Naive B cell (primary cell): ENCODE results near the gene CMTM3. TPM values are rescaled to one million over a fixed set of nuclear protein-coding genes. Genes with fewer than 3 reads are reported as not detected.
"Not testable (repeated sequence)": the region's sequence is repeated elsewhere in the genome, so short reads cannot be mapped to it uniquely, and the experiment has no call there.

Experiments
- ATAC-seq, 2 donors: fragments of 150-1000 bp; cut with Tn5 transposase; 2 replicates each; pipeline ENCODE4 v1.10.0; 2021; ENCODE audit warnings: low read depth in 2 of 2, mild to moderate bottlenecking in 2 of 2, moderate library complexity in 2 of 2
- DNase-seq: peaks from one replicate; pipeline ENCODE4 v3.0.0; 2022
- H3K27ac Mint-ChIP-seq, 6 donors: one replicate each; pipeline ENCODE4 v1.8.0; 2020 to 2022; ENCODE audit warnings: mild to moderate bottlenecking in 6 of 6, mixed read lengths in 6 of 6, moderate library complexity in 5 of 6, inconsistent platforms in 2 of 6
- H3K27me3 Mint-ChIP-seq, 3 donors: one replicate each; pipeline ENCODE4 v1.8.0; 2021 to 2022; ENCODE audit warnings: mixed read lengths in 3 of 3, mild to moderate bottlenecking in 1 of 3
- H3K36me3 Mint-ChIP-seq, 2 donors: one replicate each; pipeline ENCODE4 v1.8.0; 2020 to 2022; ENCODE audit warnings: mixed read lengths in 2 of 2, inconsistent platforms in 1 of 2, mild to moderate bottlenecking in 1 of 2
- H3K4me1 Mint-ChIP-seq, 3 donors: one replicate each; pipeline ENCODE4 v1.8.0; 2020 to 2022; ENCODE audit warnings: mixed read lengths in 3 of 3, inconsistent platforms in 1 of 3, mild to moderate bottlenecking in 1 of 3, moderate library complexity in 1 of 3
- H3K4me3 Mint-ChIP-seq, 8 donors: one replicate each; pipeline ENCODE4 v1.8.0; 2020 to 2022; ENCODE audit warnings: mild to moderate bottlenecking in 8 of 8, mixed read lengths in 8 of 8, moderate library complexity in 8 of 8, inconsistent platforms in 2 of 8
- H3K9me3 Mint-ChIP-seq, 7 donors: one replicate each; pipeline ENCODE4 v1.8.0; 2020 to 2022; ENCODE audit warnings: mixed read lengths in 7 of 7, mild to moderate bottlenecking in 5 of 7, inconsistent platforms in 2 of 7, moderate library complexity in 1 of 7
- polyA plus RNA-seq, 6 donors: library from polyadenylated mRNA; unstranded; fragments of 300-500 nt; fragmentation: Illumina TruSeq; gene quantifications; one replicate each; pipeline ENCODE4 v1.2.3, GENCODE V29; 2021; ENCODE audit warnings: low read depth in 6 of 6

The CMTM3 gene
- polyA plus RNA-seq, 6 donors from 2014 or later: 17.0 to 24.3 (median 19.1) TPM

DNA sequence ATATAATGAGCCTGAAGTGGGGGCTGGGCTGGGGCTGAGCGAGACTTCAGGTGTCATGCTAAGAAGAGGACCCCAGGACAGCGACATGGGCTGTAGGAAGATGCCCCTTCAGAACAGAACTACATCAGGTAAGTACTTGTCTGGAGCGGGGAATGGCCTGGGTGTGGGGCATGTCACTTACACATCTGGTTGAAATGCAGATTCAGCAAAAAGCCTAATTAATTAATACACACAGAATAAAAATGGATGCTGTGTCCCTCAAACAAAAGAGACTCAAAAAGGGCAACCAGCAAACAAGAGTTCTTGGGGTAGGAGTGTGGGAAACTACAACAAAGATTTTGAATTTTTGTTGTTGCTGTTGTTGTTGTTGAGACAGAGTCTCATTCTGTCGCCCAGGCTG, 13.5 kb upstream of the CMTM3 start:
- ATAC-seq: no peak
- Mint-ChIP-seq H3K36me3 (no peaks in the 10 kb centered on the region), H3K27ac (peak overlapping the region in 1 of 6 donors; percentile 66), H3K9me3 (peaks cover 0 to 9% (median 3%) of the 10 kb centered on the region in 7 donors), H3K4me1 (peaks cover 28 to 56% (median 43%) of the 10 kb centered on the region in 3 donors), H3K4me3 (no peak overlapping the region), H3K27me3 (peaks cover 9 to 15% (median 12%) of the 10 kb centered on the region in 3 donors)
- DNase-seq: no peak

DNA sequence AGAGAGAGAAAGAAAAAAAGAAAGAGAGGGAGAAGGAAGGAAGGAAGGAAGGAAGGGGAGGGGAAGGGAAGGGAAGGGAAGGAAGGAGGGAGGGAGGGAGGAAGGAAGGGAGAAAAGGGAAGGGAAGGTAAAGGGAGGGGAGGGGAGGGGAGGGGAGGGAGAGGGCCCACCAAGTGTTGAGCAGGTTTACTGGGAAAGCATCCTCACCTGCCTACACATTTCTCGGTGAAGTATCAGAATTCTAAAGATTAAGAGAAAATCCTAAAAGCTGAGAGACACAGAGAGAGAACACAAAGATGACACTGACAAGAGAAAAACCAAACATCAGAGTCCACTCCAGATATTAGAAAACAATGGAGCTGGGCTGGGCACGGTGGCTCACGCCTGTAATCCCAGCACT, 12.3 kb upstream of the CMTM3 start:
- H3K4me1 Mint-ChIP-seq: peaks cover 23 to 46% (median 38%) of the 10 kb centered on the region in 3 donors
- ATAC-seq (no peak), DNase-seq (no peak)
- peaks cover 0 to 9% (median 3%) of the 10 kb centered on the region in 7 donors for H3K9me3 Mint-ChIP-seq
- no peaks in the 10 kb centered on the region for H3K36me3 Mint-ChIP-seq
- H3K27ac Mint-ChIP-seq: peak overlapping the region in 2 of 6 donors; percentile 44 to 54
- H3K4me3 Mint-ChIP-seq: no peak overlapping the region
- H3K27me3 Mint-ChIP-seq: peaks cover 7 to 13% (median 9%) of the 10 kb centered on the region in 3 donors

DNA sequence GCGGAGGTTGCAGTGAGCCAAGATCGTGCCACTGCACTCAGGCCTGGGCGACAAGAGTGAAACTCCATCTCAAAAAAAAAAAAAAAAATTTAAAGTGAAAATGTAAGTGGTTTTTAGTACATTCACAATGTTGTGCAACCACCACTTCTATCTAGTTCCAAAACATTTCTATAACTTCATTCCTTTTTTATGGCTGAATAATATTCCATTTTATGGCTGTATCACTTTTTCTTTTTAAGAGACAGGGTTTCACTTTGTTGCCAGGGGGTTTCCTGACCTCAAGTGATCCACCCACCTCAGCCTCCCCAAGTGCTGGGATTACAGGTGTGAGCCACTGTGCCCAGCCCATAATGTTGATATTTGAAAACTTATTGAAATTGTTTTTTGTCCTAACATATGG, 11.7 kb upstream of the CMTM3 start:
- Mint-ChIP-seq H3K9me3 (peaks cover 0 to 9% (median 3%) of the 10 kb centered on the region in 7 donors), H3K36me3 (no peaks in the 10 kb centered on the region), H3K4me3 (no peak overlapping the region), H3K4me1 (peaks cover 18 to 40% (median 32%) of the 10 kb centered on the region in 3 donors), H3K27ac (peak overlapping the region in 1 of 6 donors; percentile 54), H3K27me3 (peaks cover 1 to 12% (median 9%) of the 10 kb centered on the region in 3 donors)
- ATAC-seq (no peak), DNase-seq (no peak)

DNA sequence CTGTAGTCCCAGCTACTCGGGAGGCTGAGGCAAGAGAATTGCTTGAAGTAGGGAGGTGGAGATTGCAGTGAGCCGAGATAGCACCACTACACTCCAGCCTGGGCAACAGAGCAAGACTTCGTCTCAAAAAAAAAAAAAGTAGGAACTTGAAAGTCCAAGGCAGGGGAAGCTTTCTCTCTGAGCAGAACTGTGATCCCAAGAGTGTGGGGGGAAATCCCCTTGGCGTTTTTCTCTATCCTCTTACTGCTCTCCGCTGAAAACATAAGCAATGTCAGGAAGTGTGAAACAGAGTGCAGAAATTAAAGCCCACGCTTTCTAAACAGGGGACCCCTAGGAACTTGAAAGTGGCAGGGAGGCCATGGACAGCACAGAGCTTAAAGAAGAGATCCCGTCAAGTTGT, 9.8 kb upstream of the CMTM3 start:
- peak; percentile 74 to 78 for ATAC-seq
- H3K9me3 Mint-ChIP-seq: peaks cover 0 to 9% (median 3%) of the 10 kb centered on the region in 7 donors
- H3K4me1 Mint-ChIP-seq: peaks cover 9 to 28% (median 17%) of the 10 kb centered on the region in 3 donors
- peaks cover 7 to 14% (median 11%) of the 10 kb centered on the region in 3 donors for H3K27me3 Mint-ChIP-seq
- H3K4me3 Mint-ChIP-seq: peak overlapping the region in 2 of 8 donors; percentile 64 to 71
- no peak for DNase-seq
- peak overlapping the region in 1 of 6 donors; percentile 50 for H3K27ac Mint-ChIP-seq
- no peaks in the 10 kb centered on the region for H3K36me3 Mint-ChIP-seq

DNA sequence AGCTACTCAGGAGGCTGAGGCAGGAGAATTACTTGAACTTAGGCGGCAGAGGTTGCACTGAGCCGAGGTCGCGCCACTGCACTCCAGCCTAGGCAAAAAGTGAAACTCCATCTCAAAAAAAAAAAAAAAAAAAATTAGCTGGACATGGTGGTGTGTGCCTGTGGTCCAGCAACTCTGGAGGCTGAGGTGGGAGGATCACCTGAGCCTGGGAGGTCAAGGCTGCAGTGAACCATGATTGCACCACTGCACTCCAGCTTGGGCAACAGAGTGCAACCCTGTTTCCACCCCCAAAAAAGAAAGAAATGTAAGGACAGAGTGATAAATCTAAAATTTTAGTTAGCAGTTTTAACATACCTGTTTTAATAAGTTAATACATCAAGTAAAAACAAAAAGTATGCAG, 7.9 kb upstream of the CMTM3 start:
- H3K27ac Mint-ChIP-seq, DNase-seq, ATAC-seq, H3K4me3 Mint-ChIP-seq: not testable (repeated sequence)
- peaks cover 0 to 11% of the 10 kb centered on the region in 2 donors for H3K36me3 Mint-ChIP-seq
- peaks cover 14 to 30% (median 23%) of the 10 kb centered on the region in 3 donors for H3K27me3 Mint-ChIP-seq
- peaks cover 4 to 14% (median 8%) of the 10 kb centered on the region in 3 donors for H3K4me1 Mint-ChIP-seq
- peaks cover 7 to 17% (median 10%) of the 10 kb centered on the region in 7 donors for H3K9me3 Mint-ChIP-seq

DNA sequence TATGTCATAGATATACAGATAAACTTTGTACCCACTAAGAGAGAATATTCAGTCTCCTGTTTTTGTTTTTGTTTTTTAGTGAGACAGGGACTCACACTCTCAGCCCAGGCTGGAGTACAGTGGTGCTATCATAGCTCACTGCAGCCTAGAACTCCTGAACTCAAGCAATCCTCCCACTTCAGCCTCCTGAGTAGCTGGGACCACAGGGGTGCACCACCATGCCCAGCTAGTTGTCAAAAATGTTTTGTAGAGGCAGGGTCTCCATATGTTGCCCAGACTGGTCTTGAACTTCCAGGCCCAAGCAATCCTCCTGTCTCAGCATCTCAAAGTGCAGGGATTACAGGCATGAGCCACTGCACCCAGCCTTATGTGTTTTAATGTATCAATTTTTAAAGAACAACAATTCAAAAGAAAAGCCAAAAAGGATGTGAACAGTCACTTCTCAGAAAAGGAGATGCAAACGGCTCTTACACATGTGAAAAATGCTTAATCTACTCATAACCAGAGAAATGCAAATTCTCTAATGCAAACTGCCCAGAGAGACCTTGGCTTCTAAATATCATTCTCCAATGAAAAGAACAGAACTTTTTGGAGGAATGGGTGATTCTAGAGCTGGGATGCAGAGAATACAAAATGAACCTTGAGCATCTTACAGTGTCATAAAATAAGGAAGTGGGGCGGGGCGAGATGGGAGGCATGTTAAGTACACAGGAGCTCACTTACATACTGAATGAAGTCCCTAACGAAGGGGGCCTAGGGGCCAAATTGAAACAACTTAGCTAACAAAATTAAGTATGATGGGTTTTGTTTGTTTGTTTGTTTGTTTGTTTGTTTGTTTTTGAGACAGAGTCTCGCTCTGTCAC, 7.3 kb upstream of the CMTM3 start:
- peaks cover 4 to 14% (median 8%) of the 10 kb centered on the region in 3 donors for H3K4me1 Mint-ChIP-seq
- H3K4me3 Mint-ChIP-seq: peak overlapping the region in 2 of 8 donors; percentile 36 to 37
- DNase-seq (no peak), ATAC-seq (no peak)
- peaks cover 14 to 28% (median 23%) of the 10 kb centered on the region in 3 donors for H3K27me3 Mint-ChIP-seq
- peaks cover 7 to 20% (median 12%) of the 10 kb centered on the region in 7 donors for H3K9me3 Mint-ChIP-seq
- no peak overlapping the region for H3K27ac Mint-ChIP-seq
- H3K36me3 Mint-ChIP-seq: peaks cover 0 to 11% of the 10 kb centered on the region in 2 donors

DNA sequence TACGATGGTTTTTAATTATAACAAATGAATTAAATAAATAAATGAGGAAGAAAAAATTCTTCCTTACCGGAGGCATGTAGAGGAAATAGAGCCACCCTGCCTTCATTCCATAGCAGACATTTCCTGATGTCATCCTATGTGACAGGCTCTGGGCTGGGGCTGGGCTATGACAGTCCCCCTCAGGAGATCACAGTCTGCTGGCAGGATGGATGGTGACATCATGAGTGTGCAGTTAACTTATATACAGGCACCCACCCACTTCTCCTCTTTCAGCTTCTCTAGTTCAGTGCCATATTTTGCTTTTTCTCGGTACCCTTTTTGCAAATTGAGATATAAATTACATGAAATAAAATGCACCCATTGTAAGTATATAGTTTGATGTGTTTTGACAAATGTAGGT, 6.4 kb upstream of the CMTM3 start:
- H3K27me3 Mint-ChIP-seq: peaks cover 14 to 32% (median 23%) of the 10 kb centered on the region in 3 donors
- H3K9me3 Mint-ChIP-seq: peaks cover 7 to 19% (median 12%) of the 10 kb centered on the region in 7 donors
- ATAC-seq: no peak
- DNase-seq: no peak
- H3K36me3 Mint-ChIP-seq: peaks cover 0 to 11% of the 10 kb centered on the region in 2 donors
- no peak overlapping the region for H3K27ac Mint-ChIP-seq
- no peak overlapping the region for H3K4me3 Mint-ChIP-seq
- H3K4me1 Mint-ChIP-seq: peaks cover 4 to 18% (median 16%) of the 10 kb centered on the region in 3 donors

DNA sequence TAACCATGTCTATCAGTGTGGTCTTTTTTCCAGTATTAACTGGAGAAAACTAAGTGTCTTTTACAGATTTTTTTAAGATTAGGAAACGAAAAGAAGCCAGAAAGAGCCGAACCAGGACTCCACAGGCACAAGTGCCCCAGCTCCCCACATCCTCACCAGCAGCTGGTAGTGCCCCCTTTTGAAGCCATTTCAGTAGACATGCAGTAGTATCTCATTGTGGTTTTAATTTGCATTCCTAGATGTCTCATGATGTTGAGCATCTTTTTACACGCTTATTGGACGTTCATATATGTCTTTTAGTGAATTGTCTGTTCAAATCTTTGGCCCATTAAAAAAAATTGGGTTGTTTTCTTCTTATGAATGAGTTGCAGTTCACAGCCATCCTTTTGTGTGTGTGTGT, 4.8 kb upstream of the CMTM3 start:
- H3K4me1 Mint-ChIP-seq: peaks cover 13 to 24% (median 22%) of the 10 kb centered on the region in 3 donors

DNA sequence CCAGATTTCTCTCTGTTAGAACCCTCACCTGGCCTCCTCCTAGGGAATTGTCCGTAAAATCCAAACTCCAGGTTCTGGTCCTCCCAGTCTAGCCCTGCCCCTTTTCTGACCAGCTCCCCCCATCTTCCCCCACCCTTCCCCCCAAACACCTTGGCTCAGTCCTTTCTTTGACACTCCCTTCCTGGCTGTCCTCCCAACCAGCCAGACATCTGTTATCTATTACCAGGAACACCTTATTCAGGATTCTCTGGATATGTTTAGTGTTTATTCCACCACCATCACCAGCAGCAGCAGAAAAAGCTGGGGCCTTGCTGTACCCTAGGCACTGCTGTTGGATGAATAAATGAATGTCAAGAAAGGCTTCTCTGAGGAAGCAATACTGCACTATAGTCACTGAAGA, 4.0 kb upstream of the CMTM3 start:
- H3K27ac Mint-ChIP-seq: no peak overlapping the region
- H3K36me3 Mint-ChIP-seq: peaks cover 0 to 11% of the 10 kb centered on the region in 2 donors
- no peak for DNase-seq
- no peak for ATAC-seq
- H3K4me3 Mint-ChIP-seq: peak overlapping the region in 1 of 8 donors; percentile 5
- peaks cover 14 to 32% (median 23%) of the 10 kb centered on the region in 3 donors for H3K27me3 Mint-ChIP-seq
- peaks cover 6 to 11% (median 9%) of the 10 kb centered on the region in 7 donors for H3K9me3 Mint-ChIP-seq
- peaks cover 10 to 20% (median 14%) of the 10 kb centered on the region in 3 donors for H3K4me1 Mint-ChIP-seq

More for the DNA sequence above, 4.8 kb upstream of the CMTM3 start:
- ATAC-seq: no peak
- no peak overlapping the region for H3K27ac Mint-ChIP-seq
- H3K27me3 Mint-ChIP-seq: peaks cover 14 to 32% (median 23%) of the 10 kb centered on the region in 3 donors
- H3K4me3 Mint-ChIP-seq: no peak overlapping the region
- H3K9me3 Mint-ChIP-seq: peaks cover 6 to 11% (median 9%) of the 10 kb centered on the region in 7 donors
- no peak for DNase-seq
- H3K36me3 Mint-ChIP-seq: peaks cover 0 to 11% of the 10 kb centered on the region in 2 donors

DNA sequence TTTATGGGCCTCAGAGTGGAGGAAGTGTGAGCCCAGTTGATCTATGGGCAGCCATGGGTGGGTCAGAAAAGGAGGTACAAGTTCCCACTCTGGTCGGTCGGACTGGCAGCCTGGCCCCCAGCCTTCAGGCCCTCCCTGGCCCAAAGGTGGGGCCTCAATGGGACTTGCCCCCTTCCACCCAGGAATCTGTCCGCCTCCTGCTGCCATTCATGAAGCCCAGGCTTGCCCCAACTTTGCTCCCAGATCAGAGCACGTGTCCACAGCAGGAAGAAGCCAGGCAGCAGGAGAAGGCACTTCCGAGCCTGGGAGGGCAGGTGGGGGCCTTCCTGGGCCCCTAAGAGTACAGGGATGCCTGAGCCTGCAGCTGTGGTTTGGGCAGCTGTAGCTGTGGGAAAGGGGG, 3.0 kb upstream of the CMTM3 start:
- no peak overlapping the region for H3K27ac Mint-ChIP-seq

DNA sequence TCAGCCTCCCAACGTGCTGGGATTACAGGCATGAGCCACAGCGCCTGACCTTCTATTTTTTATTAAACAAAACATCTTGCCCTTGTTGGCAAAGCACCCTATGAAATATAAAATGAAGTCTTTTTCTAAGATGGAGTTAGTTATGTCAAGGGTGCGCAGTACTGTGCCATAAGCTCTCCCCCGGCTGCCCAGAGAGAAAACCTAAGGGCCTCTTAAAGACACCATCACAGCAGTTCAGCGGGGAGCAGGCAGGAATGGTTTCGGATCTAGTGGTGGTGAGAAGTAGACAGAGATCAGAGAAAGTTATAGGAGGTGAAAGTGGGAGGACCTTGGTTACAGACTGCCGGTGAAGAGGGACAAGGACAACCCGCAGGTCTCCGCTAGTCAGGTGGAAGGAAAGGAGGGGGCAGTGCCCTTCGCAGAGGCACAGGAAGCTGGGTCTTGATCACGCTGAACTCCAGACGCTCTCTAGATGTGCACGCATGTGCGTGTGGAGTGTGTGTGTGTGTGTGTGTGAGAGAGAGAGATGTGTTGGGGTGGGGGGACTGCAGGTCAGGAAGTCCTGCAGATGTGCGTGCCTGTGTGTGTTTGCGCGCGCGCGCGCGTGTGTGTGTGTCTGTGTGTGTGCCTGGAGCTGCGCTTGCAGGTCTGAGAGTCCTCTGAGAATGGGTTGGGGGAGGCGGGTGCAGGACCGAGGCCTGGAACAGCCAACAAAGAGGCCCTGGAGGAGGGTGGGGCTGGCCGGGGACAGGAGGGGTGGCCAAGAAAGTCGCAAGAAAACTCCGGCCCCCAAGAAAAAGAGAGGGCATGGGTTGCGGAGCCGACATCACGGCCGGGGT, 748 bp upstream of the CMTM3 start:
- peaks cover 6 to 11% (median 9%) of the 10 kb centered on the region in 7 donors for H3K9me3 Mint-ChIP-seq
- peak; percentile 54 to 56 for ATAC-seq
- peak overlapping the region; percentile 44 to 91 (median 82) for H3K27ac Mint-ChIP-seq
- peak; percentile 59 for DNase-seq
- peaks cover 11 to 46% (median 29%) of the 10 kb centered on the region in 3 donors for H3K27me3 Mint-ChIP-seq
- peaks cover 0 to 11% of the 10 kb centered on the region in 2 donors for H3K36me3 Mint-ChIP-seq
- H3K4me1 Mint-ChIP-seq: peaks cover 23 to 47% (median 43%) of the 10 kb centered on the region in 3 donors
- peak overlapping the region; percentile 81 to 95 (median 88) for H3K4me3 Mint-ChIP-seq

More for the DNA sequence above, 3.0 kb upstream of the CMTM3 start:
- H3K4me3 Mint-ChIP-seq: no peak overlapping the region
- ATAC-seq: no peak
- H3K9me3 Mint-ChIP-seq: peaks cover 6 to 11% (median 9%) of the 10 kb centered on the region in 7 donors
- H3K36me3 Mint-ChIP-seq: peaks cover 0 to 11% of the 10 kb centered on the region in 2 donors
- DNase-seq: no peak
- H3K27me3 Mint-ChIP-seq: peaks cover 14 to 40% (median 23%) of the 10 kb centered on the region in 3 donors
- H3K4me1 Mint-ChIP-seq: peaks cover 17 to 29% (median 23%) of the 10 kb centered on the region in 3 donors

DNA sequence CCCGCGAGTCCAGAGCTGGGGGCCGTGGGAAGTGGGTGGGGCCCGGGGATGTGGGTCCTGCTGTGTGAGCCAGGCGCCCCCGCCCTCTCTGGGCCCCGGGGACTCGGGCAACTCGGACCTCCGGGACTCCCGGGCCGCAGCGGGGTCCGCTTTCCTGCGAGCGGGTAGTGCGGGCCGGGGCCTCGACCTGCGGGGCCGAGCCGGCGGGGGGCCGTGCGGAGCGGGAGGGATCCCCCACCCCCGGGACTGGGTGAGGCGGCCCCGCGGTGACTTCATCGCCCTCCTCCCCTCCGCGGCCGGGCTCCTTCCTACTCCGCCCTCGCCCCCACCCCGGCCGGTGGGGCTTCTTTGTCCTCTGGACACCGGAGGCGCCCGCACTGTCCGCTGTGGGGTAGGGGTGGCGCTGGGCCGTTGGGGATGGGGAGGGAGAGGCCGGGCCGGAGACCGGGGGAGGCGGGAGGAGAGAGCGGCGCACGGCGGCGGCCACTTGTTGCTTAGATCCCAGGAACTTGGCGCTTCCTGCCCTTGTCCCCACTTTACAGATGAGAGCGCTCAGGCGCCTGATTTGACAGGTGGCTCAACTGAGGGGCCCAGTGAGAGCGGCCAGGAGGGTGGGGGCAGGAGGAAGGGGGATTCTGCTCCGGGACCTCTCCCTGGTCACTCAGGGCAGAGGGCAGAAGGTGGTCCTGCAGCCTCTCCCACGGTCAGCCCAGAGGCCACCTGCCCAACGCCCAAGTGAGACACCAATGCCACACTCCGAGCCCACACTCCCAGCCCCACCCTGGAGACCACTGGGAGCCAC, 874 bp downstream of the CMTM3 start:
- peak overlapping the region in 2 of 6 donors; percentile 15 to 59 for H3K27ac Mint-ChIP-seq
- DNase-seq (no peak), ATAC-seq (peak; percentile 1 to 3)
- H3K9me3 Mint-ChIP-seq: peaks cover 5 to 11% (median 8%) of the 10 kb centered on the region in 7 donors
- peaks cover 0 to 18% of the 10 kb centered on the region in 2 donors for H3K36me3 Mint-ChIP-seq
- peaks cover 23 to 47% (median 43%) of the 10 kb centered on the region in 3 donors for H3K4me1 Mint-ChIP-seq
- peak overlapping the region; percentile 66 to 91 (median 84) for H3K4me3 Mint-ChIP-seq
- peaks cover 7 to 44% (median 15%) of the 10 kb centered on the region in 3 donors for H3K27me3 Mint-ChIP-seq
